Hepatocyte (in vitro differentiated cells): Measurements from ENCODE around the gene RAPGEF4.

Experiments
- EZH2 ChIP-seq: fragments of 200-600 bp; sonication (generic); IDR thresholded peaks from 2 replicates; pipeline ENCODE4 v1.6.1; 2016; ENCODE audit warnings: antibody characterized with exemption, mild to moderate bottlenecking, borderline replicate concordance
- TF ChIP-seq, protein P1 (sequence below): fragments of 200-600 bp; sonication (generic); IDR thresholded peaks from 2 replicates; pipeline ENCODE4 v1.5.1; 2016; ENCODE audit warnings: antibody characterized with exemption, mild to moderate bottlenecking; ENCODE audit not compliant: poor library complexity

DNA sequence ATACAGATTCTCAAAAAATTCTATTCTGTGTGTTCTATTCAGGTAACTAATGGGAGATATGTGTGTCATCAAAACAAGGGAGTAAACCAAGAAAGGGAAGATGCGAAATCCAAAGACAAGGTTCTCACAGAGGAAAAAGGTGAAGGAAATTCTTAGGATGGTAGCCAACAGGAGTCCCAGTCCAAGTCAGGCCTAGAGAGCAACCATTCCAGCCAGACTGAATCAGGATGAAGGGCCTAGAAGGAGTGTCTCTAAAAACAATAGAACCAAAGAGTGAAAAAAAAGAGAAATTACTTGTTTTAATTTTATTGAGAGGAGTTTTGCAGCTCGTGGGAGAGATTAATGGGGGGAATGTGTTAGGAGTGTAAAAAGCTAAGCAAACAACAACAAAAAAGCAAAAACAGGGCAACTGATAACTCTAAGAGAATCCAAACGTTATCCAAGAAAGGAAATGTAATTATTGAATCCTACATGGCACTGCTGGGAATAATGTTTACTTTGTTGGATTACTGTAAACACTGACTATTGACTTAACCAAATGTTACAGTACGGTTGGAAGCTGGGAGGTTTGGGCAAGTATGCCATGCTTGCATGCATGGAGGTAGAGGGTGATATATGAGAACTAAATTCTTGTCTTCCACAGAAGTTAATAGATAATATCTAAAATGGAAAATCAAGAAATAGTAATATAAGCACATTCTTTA is 352.3 kb downstream of the RAPGEF4 start:
- no peak for TF ChIP-seq EZH2
- TF ChIP-seq, protein P1, sequence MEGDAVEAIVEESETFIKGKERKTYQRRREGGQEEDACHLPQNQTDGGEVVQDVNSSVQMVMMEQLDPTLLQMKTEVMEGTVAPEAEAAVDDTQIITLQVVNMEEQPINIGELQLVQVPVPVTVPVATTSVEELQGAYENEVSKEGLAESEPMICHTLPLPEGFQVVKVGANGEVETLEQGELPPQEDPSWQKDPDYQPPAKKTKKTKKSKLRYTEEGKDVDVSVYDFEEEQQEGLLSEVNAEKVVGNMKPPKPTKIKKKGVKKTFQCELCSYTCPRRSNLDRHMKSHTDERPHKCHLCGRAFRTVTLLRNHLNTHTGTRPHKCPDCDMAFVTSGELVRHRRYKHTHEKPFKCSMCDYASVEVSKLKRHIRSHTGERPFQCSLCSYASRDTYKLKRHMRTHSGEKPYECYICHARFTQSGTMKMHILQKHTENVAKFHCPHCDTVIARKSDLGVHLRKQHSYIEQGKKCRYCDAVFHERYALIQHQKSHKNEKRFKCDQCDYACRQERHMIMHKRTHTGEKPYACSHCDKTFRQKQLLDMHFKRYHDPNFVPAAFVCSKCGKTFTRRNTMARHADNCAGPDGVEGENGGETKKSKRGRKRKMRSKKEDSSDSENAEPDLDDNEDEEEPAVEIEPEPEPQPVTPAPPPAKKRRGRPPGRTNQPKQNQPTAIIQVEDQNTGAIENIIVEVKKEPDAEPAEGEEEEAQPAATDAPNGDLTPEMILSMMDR, result no peak
